B cell (primary cell): ENCODE data around the gene ACTR8. TPM values are rescaled to one million over a fixed set of nuclear protein-coding genes. Genes with fewer than 3 reads are reported as not detected.

Experiments
- ATAC-seq: fragments of 200-7000 bp; cut with Tn5 transposase; one replicate; pipeline ENCODE4 v1.10.0; 2021; ENCODE audit warnings: low read depth, mild to moderate bottlenecking, moderate number of reproducible peaks, moderate library complexity
- CTCF ChIA-PET: fragments of 350-600 bp; sonication (Branson Sonifier 250); formaldehyde crosslinking; loops from one replicate; lab custom pipeline; 2021; ENCODE audit warnings: antibody characterized with exemption, inconsistent platforms; lab: Charles Lee
- POLR2A ChIA-PET: fragments of 350-600 bp; sonication (Branson Sonifier 250); formaldehyde crosslinking; loops from one replicate; lab custom pipeline; 2021; ENCODE audit warnings: antibody characterized with exemption; lab: Charles Lee
- DNase-seq: peaks from one replicate; pipeline ENCODE4 v3.0.0; 2013
- H2AFZ ChIP-seq: 2 replicates; pipeline ENCODE4 v1.6.1; 2012; ENCODE audit warnings: mild to moderate bottlenecking, low read depth, low read length; ENCODE audit not compliant: insufficient read depth, poor library complexity, severe bottlenecking
- H3K27ac ChIP-seq, 2 donors: 1 replicate in 1 of 2; 2 replicates in 1 of 2; pipeline ENCODE4 v1.5.1; 2012 to 2013; ENCODE audit warnings: low read length in 2 of 2, mild to moderate bottlenecking in 2 of 2, moderate library complexity in 1 of 2
- H3K27me3 ChIP-seq, 4 experiments: fragments of 200-600 bp in 1 of 4; sonication (generic) in 1 of 4; replicated peaks in 1 of 4; 1 replicate in 2 of 4; 2 replicates in 2 of 4; pipeline versions ENCODE4 v1.6.1 to v1.7.0; 2013 to 2016; ENCODE audit warnings: low read length in 3 of 4, mild to moderate bottlenecking in 2 of 4, mixed read lengths in 1 of 4, moderate library complexity in 1 of 4; ENCODE audit not compliant: insufficient read depth in 4 of 4, control insufficient read depth in 3 of 4; ENCODE audit errors: control extremely low read depth in 1 of 4
- H3K36me3 ChIP-seq, 2 experiments: replicated peaks in 1 of 2; 1 replicate in 1 of 2; 2 replicates in 1 of 2; pipeline versions ENCODE4 v1.6.1 to v1.7.1; 2013; ENCODE audit warnings: low read length in 1 of 2; ENCODE audit not compliant: insufficient read depth in 2 of 2, control insufficient read depth in 1 of 2; ENCODE audit errors: control extremely low read depth in 1 of 2, extremely low read depth in 1 of 2
- H3K4me1 ChIP-seq, 2 donors: fragments of 200-600 bp in 1 of 2; sonication (generic) in 1 of 2; 1 replicate in 1 of 2; 2 replicates in 1 of 2; pipeline versions ENCODE4 v1.5.1 to v1.6.1; 2013 to 2017; ENCODE audit warnings: low read length in 2 of 2; ENCODE audit not compliant: control insufficient read depth in 2 of 2, insufficient read depth in 2 of 2
- H3K4me2 ChIP-seq: replicated peaks from 2 replicates; pipeline ENCODE3; 2012; ENCODE audit warnings: mild to moderate bottlenecking, low read depth, low read length; ENCODE audit not compliant: poor library complexity, severe bottlenecking
- H3K4me3 ChIP-seq, 5 experiments: fragments of 200-600 bp in 1 of 5; sonication (generic) in 1 of 5; 1 replicate in 3 of 5; 2 replicates in 2 of 5; pipeline versions ENCODE4 v1.5.1 to v1.7.0; 2011 to 2016; ENCODE audit warnings: low read length in 4 of 5, mild to moderate bottlenecking in 4 of 5, low read depth in 2 of 5, control low read depth in 1 of 5, moderate library complexity in 1 of 5; ENCODE audit not compliant: insufficient read depth in 1 of 5; ENCODE audit errors: control extremely low read depth in 1 of 5, extremely low read depth in 1 of 5
- H3K79me2 ChIP-seq: fragments of 200-600 bp; sonication (generic); one replicate; pipeline ENCODE4 v1.6.0; 2016; ENCODE audit warnings: low read length; ENCODE audit not compliant: control insufficient read depth, insufficient read depth
- H3K9ac ChIP-seq: fragments of 200-600 bp; sonication (generic); 2 replicates; pipeline ENCODE4 v1.6.1; 2017; ENCODE audit warnings: mild to moderate bottlenecking, low read length, moderate library complexity
- H3K9me3 ChIP-seq, 3 donors: one replicate each; pipeline versions ENCODE4 v1.6.1 to v1.7.1; 2013; ENCODE audit warnings: low read length in 2 of 3; ENCODE audit not compliant: control insufficient read depth in 2 of 3, insufficient read depth in 1 of 3; ENCODE audit errors: control extremely low read depth in 1 of 3
- H4K20me1 ChIP-seq: 2 replicates; pipeline ENCODE4 v1.6.0; 2012; ENCODE audit warnings: mild to moderate bottlenecking, low read length; ENCODE audit not compliant: insufficient read depth, control insufficient read depth, poor library complexity, severe bottlenecking
- H3K27ac Mint-ChIP-seq: one replicate; pipeline ENCODE4 v1.8.0; 2021; ENCODE audit warnings: mixed read lengths
- H3K27me3 Mint-ChIP-seq: one replicate; pipeline ENCODE4 v1.8.0; 2021; ENCODE audit warnings: mixed read lengths
- H3K4me1 Mint-ChIP-seq: one replicate; pipeline ENCODE4 v1.8.0; 2021; ENCODE audit warnings: mixed read lengths
- H3K4me3 Mint-ChIP-seq: one replicate; pipeline ENCODE4 v1.8.0; 2021; ENCODE audit warnings: mixed read lengths
- H3K9me3 Mint-ChIP-seq: one replicate; pipeline ENCODE4 v1.8.0; 2022; ENCODE audit warnings: mixed read lengths; ENCODE audit not compliant: insufficient read depth
- EZH2 ChIP-seq: IDR thresholded peaks from 2 replicates; pipeline ENCODE4 v1.6.1; 2012; ENCODE audit warnings: borderline replicate concordance, low read depth, mild to moderate bottlenecking, moderate library complexity, low read length; ENCODE audit not compliant: insufficient read depth, poor library complexity, severe bottlenecking
- whole genome bisulfite sequencing: methylation state at CpG from one replicate; pipeline ENCODE4 v1.1.5; 2013; ENCODE audit warnings: missing lambda C conversion rate; ENCODE audit not compliant: insufficient coverage; 5-methylcytosine and 5-hydroxymethylcytosine counted together
- intact Hi-C: fragments of 100-400 bp; cut with micrococcal nuclease; formaldehyde crosslinking; loops from one replicate; pipeline ENCODE4 v1.10.0; 2022
- polyA plus RNA-seq: library from polyadenylated mRNA; depleted of rRNA; stranded (reverse); fragments of >200 nt; gene quantifications from 2 replicates; pipeline ENCODE4 v1.2.3, GENCODE V29; 2012
- total RNA-seq, 2 donors: library from RNA; stranded (reverse); fragments of 120-200 nt in 1 of 2; gene quantifications; 1 replicate in 1 of 2; 2 replicates in 1 of 2; pipeline versions ENCODE4 v1.2.3 to v1.2.4, GENCODE V29; 2013 to 2022
- TF ChIP-seq, protein P1 (sequence below): fragments of 200-600 bp; IDR thresholded peaks from one replicate; pipeline ENCODE4 v1.8.0; 2022; ENCODE audit warnings: antibody characterized with exemption, mild to moderate bottlenecking

Gene ACTR8
- total and polyA plus RNA-seq, 2 donors (not counting 1 experiment from before 2014, with no cell fraction given), result 10.8 to 42.0 TPM

DNA sequence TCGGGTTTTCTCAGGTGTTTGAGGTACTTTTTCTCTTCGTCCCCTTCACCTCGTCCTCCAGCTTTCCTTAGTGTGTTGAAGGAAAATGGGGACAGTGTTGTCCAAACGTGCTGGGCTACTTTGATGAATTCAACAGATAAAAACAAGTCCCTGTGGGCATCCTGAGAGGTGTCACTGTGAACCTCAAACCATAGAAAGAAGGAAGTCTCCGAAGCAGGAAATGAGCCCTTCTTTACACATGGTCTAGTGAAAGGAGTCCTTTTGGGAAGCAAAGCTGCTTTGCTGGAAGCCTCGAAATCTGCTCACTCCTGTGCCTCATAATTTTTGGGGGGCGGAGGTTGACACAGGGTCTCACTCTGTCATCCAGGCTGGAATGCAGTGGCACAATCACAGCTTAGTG, 25.0 kb downstream of the ACTR8 start:
- intact Hi-C loops, result no loop called here
- no peak overlapping the region for H3K4me3 Mint-ChIP-seq
- POLR2A ChIA-PET, result no interaction called here
- no peaks in the 10 kb centered on the region for H3K9me3 ChIP-seq
- TF ChIP-seq, protein P1, sequence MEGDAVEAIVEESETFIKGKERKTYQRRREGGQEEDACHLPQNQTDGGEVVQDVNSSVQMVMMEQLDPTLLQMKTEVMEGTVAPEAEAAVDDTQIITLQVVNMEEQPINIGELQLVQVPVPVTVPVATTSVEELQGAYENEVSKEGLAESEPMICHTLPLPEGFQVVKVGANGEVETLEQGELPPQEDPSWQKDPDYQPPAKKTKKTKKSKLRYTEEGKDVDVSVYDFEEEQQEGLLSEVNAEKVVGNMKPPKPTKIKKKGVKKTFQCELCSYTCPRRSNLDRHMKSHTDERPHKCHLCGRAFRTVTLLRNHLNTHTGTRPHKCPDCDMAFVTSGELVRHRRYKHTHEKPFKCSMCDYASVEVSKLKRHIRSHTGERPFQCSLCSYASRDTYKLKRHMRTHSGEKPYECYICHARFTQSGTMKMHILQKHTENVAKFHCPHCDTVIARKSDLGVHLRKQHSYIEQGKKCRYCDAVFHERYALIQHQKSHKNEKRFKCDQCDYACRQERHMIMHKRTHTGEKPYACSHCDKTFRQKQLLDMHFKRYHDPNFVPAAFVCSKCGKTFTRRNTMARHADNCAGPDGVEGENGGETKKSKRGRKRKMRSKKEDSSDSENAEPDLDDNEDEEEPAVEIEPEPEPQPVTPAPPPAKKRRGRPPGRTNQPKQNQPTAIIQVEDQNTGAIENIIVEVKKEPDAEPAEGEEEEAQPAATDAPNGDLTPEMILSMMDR, result no peak
- TF ChIP-seq EZH2, result no peak
- peaks cover 0 to 7% of the 10 kb centered on the region in 2 experiments for H3K36me3 ChIP-seq
- peaks cover 26% of the 10 kb centered on the region for H3K4me1 Mint-ChIP-seq
- WGBS, result 33% methylated on average over 3 of the region's 7 CpGs
- H3K4me2 ChIP-seq, result no peak overlapping the region
- no peak overlapping the region for H3K27ac ChIP-seq
- no peaks in the 10 kb centered on the region for H4K20me1 ChIP-seq
- DNase-seq (no peak), ATAC-seq (no peak)
- H3K79me2 ChIP-seq, result no peaks in the 10 kb centered on the region
- no peaks in the 10 kb centered on the region for H3K27me3 ChIP-seq
- no peak overlapping the region for H3K9ac ChIP-seq
- CTCF ChIA-PET, result interaction anchor here (0.6 kb wide), 1 partner anchor 592 kb away, joined by 3 read pairs; no protein-coding TSS in a partner anchor
- H3K4me1 ChIP-seq, result peaks cover 8 to 16% of the 10 kb centered on the region in 2 donors
- no peak overlapping the region for H3K4me3 ChIP-seq
- H2AFZ ChIP-seq, result no peak overlapping the region
- H3K27me3 Mint-ChIP-seq, result no peaks in the 10 kb centered on the region
- H3K9me3 Mint-ChIP-seq, result no peaks in the 10 kb centered on the region
- H3K27ac Mint-ChIP-seq, result no peak overlapping the region

DNA sequence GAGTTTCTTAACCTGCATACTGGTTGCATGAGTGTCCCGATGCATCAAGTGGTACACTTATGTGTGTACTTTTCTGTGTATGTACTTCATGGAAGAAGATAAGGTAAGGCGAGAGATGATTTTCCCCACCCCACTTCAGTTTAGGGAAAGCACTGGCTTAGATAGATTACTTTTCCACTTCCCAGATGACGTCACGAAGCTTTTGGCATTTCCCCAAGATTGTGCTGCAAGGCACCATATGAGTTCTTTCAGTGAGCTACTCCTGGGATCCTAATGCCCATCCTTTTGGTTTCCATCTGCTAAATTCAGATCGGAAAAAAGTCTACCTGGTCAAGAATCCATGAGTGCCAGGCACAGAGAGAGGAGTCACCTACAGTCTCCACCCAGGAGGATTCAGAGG, 31.1 kb downstream of the ACTR8 start:
- WGBS, result 73% methylated on average over 3 of the region's 5 CpGs
- CTCF ChIA-PET, result no interaction called here
- no peaks in the 10 kb centered on the region for H3K9me3 ChIP-seq
- TF ChIP-seq, protein P1, result no peak
- no peak for TF ChIP-seq EZH2
- no peak overlapping the region for H3K9ac ChIP-seq
- POLR2A ChIA-PET, result no interaction called here
- H2AFZ ChIP-seq, result no peak overlapping the region
- Mint-ChIP-seq H3K4me1 (peaks cover 7% of the 10 kb centered on the region), H3K27ac (no peak overlapping the region), H3K9me3 (no peaks in the 10 kb centered on the region), H3K4me3 (no peak overlapping the region), H3K27me3 (peaks cover 14% of the 10 kb centered on the region)
- H3K4me2 ChIP-seq, result no peak overlapping the region
- H3K4me3 ChIP-seq, result no peak overlapping the region
- H3K4me1 ChIP-seq, result peaks cover 4 to 7% of the 10 kb centered on the region in 2 donors
- no peak overlapping the region for H3K27ac ChIP-seq
- no peaks in the 10 kb centered on the region for H3K36me3 ChIP-seq
- H3K27me3 ChIP-seq, result peaks cover 0 to 23% (median 6%) of the 10 kb centered on the region in 4 experiments
- intact Hi-C loops, result no loop called here
- no peaks in the 10 kb centered on the region for H4K20me1 ChIP-seq
- DNase-seq, result no peak
- ATAC-seq, result no peak
- H3K79me2 ChIP-seq, result no peaks in the 10 kb centered on the region
